HL-60 (cell line): Measurements from ENCODE around the gene CAMTA1.

Source experiments
- DNase-seq, 2 experiments: peaks; one replicate each; pipeline ENCODE4 v3.0.0-alpha.2; 2010 to 2020; ENCODE audit warnings: low read depth in 1 of 2, low spot score in 1 of 2
- H3K27ac ChIP-seq: fragments of 250-450 bp; sonication (Bioruptor Pico); replicated peaks from 2 replicates; pipeline ENCODE4 v1.5.1; 2020; ENCODE audit warnings: mild to moderate bottlenecking, moderate library complexity
- H3K27me3 ChIP-seq: fragments of 250-450 bp; sonication (Bioruptor Pico); 2 replicates; pipeline ENCODE4 v1.5.1; 2021; ENCODE audit warnings: mild to moderate bottlenecking, moderate library complexity; ENCODE audit not compliant: insufficient read depth, poor library complexity, severe bottlenecking
- H3K4me3 ChIP-seq: replicated peaks from 2 replicates; pipeline ENCODE4 v1.5.1; 2011; ENCODE audit warnings: mild to moderate bottlenecking, control low read depth, low read length; ENCODE audit not compliant: insufficient read depth
- CTCF ChIP-seq: IDR thresholded peaks from one replicate; pipeline ENCODE4 v1.5.1; 2011; ENCODE audit warnings: low read length, control low read depth, inconsistent platforms; ENCODE audit not compliant: insufficient read depth
- GABPA ChIP-seq: IDR thresholded peaks from 2 replicates; pipeline ENCODE4 v1.6.1; 2012; ENCODE audit warnings: low read depth
- POLR2AphosphoS5 ChIP-seq: IDR thresholded peaks from 2 replicates; pipeline ENCODE4 v1.6.1; 2012; ENCODE audit warnings: low read depth
- REST ChIP-seq: IDR thresholded peaks from 2 replicates; pipeline ENCODE4 v1.6.1; 2012; ENCODE audit warnings: low read depth; ENCODE audit not compliant: insufficient replicate concordance
- SPI1 ChIP-seq: IDR thresholded peaks from 2 replicates; pipeline ENCODE4 v1.6.1; 2012; ENCODE audit warnings: low read depth, mild to moderate bottlenecking, borderline replicate concordance

The CAMTA1 gene

GRCh38 chr1:7032992-7033391 lies 247.7 kb downstream of the CAMTA1 start:
- H3K27me3 ChIP-seq: no peaks in the 10 kb centered on the region
- no peak overlapping the region for H3K27ac ChIP-seq
- no peak for DNase-seq
- H3K4me3 ChIP-seq: no peak overlapping the region
- no peak for TF ChIP-seq SPI1
- TF ChIP-seq POLR2AphosphoS5: no peak
- no peak for TF ChIP-seq GABPA
- no peak for TF ChIP-seq CTCF
- TF ChIP-seq REST: no peak

- no peak overlapping the region for H3K27ac ChIP-seq
- TF ChIP-seq CTCF (no peak), GABPA (no peak), POLR2AphosphoS5 (no peak), SPI1 (no peak), REST (no peak)
- no peak for DNase-seq
Observed at GRCh38 chr1:7036386-7036785, 251.1 kb downstream of the CAMTA1 start.

GRCh38 chr1:7039590-7040220 lies 254.5 kb downstream of the CAMTA1 start:
- Histone ChIP-seq H3K27me3 (peaks cover 2% of the 10 kb centered on the region), H3K27ac (no peak overlapping the region), H3K4me3 (no peak overlapping the region)
- TF ChIP-seq SPI1 (no peak), POLR2AphosphoS5 (no peak), REST (no peak), CTCF (no peak), GABPA (no peak)
- no peak for DNase-seq

More at GRCh38 chr1:7036386-7036785, 251.1 kb downstream of the CAMTA1 start:
- Histone ChIP-seq H3K4me3 (no peak overlapping the region), H3K27me3 (peaks cover under 1% of the 10 kb centered on the region)
